GOT3 (cell line): ENCODE results near the gene BMF.
"Not testable (repeated sequence)": the region's sequence is repeated elsewhere in the genome, so short reads cannot be mapped to it uniquely, and the experiment has no call there.

Experiments
- DNase-seq: peaks from one replicate; lab custom pipeline; 2025; ENCODE audit warnings: mixed read lengths; lab: John Stamatoyannopoulos, UW

The BMF gene

GRCh38 chr15:40128766-40129660 lies 20.3 kb upstream of the BMF start:
- DNase-seq: no peak

- DNase-seq: no peak
Measured at GRCh38 chr15:40125950-40126349, 17.3 kb upstream of the BMF start.

GRCh38 chr15:40124807-40125285 lies 16.2 kb upstream of the BMF start:
- DNase-seq: not testable (repeated sequence)

GRCh38 chr15:40124333-40124732 lies 15.7 kb upstream of the BMF start:
- DNase-seq: not testable (repeated sequence)

- DNase-seq: not testable (repeated sequence)
Measured at GRCh38 chr15:40123863-40124262, 15.2 kb upstream of the BMF start.

- DNase-seq: not testable (repeated sequence)
Measured at GRCh38 chr15:40122989-40123388, 14.3 kb upstream of the BMF start.

- no peak for DNase-seq
Measured at GRCh38 chr15:40121911-40122638, 13.4 kb upstream of the BMF start.

- DNase-seq: no peak
Measured at GRCh38 chr15:40118473-40118872, 9.8 kb upstream of the BMF start.

GRCh38 chr15:40115670-40116093 lies 7.0 kb upstream of the BMF start:
- DNase-seq: no peak

GRCh38 chr15:40115106-40115505 lies 6.4 kb upstream of the BMF start:
- not testable (repeated sequence) for DNase-seq

- DNase-seq: no peak
Measured at GRCh38 chr15:40114218-40114617, 5.5 kb upstream of the BMF start.

- DNase-seq: no peak
Measured at GRCh38 chr15:40112789-40113188, 4.1 kb upstream of the BMF start.

GRCh38 chr15:40111888-40112287 lies 3.2 kb upstream of the BMF start:
- DNase-seq: no peak

- DNase-seq: no peak
Measured at GRCh38 chr15:40110866-40111550, 2.3 kb upstream of the BMF start.

GRCh38 chr15:40108061-40108854 lies 421 bp downstream of the BMF start:
- DNase-seq: no peak

- DNase-seq: no peak
Measured at GRCh38 chr15:40106203-40107161, 2.2 kb downstream of the BMF start.

- DNase-seq: no peak
Measured at GRCh38 chr15:40105517-40106202, 3.0 kb downstream of the BMF start.

- peak; percentile 44 for DNase-seq
Measured at GRCh38 chr15:40104865-40105516, 3.7 kb downstream of the BMF start.

GRCh38 chr15:40104296-40104864 lies 4.3 kb downstream of the BMF start:
- no peak for DNase-seq
